HG03139 (cell line): ENCODE data around the gene MEX3A.
A peak's percentile ranks its signal among the peaks of the same experiment; 100 is the strongest.

Experiments
- ATAC-seq: cut with Tn5 transposase; IDR thresholded peaks from one replicate; pipeline ENCODE4 v1.9.1; 2021; ENCODE audit not compliant: unreplicated experiment

MEX3A gene

GRCh38 chr1:156103521-156103947 lies 21.3 kb upstream of the MEX3A start:
- ATAC-seq = no peak

- ATAC-seq = no peak
Observed at GRCh38 chr1:156102633-156103511, 20.6 kb upstream of the MEX3A start.

- ATAC-seq = no peak
Observed at GRCh38 chr1:156101880-156102279, 19.6 kb upstream of the MEX3A start.

GRCh38 chr1:156100205-156100995 lies 18.1 kb upstream of the MEX3A start:
- ATAC-seq = no peak

DNA sequence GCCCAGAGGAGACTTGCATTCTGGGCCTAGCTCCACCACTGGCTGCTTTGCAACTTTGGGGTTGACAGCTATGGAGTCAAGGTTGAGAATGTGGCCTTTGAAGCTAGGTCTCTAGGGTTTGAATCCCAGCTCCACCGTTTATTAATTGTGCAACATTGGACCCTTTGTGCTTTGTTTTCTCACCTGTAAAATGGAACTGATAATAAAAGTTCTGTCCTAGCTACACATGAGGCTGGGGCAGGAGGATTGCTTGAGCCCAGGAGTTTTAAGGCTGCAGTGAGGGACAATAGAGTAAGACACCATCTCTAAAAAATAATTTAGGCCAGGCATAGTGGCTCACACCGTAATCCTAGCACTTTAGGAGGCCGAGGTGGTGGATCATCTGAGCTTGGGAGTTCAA lies 17.0 kb upstream of the MEX3A start:
- no peak for ATAC-seq

DNA sequence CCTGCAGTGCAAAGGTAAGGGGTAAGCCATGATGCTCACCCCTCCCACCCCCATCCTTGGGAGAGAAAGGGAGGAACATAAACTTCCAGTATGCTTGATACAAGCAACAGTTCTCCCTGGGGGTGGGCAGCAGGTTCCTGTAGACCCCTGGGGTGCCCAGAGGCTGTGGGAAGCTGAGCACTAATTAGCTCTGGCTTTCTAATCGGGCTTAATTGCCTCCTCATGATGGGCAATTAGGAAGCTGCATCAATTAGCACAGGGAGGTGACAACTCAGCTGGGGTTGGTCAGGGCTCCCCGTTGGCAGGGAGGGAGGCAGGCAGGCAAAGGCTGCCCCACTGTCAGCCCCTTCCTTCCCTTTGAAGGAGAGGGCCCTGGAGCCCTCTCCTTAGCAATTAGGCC lies 16.5 kb upstream of the MEX3A start:
- no peak for ATAC-seq

- ATAC-seq = no peak
Observed at GRCh38 chr1:156097499-156098178, 15.4 kb upstream of the MEX3A start.

- no peak for ATAC-seq
Observed at GRCh38 chr1:156096640-156097391, 14.6 kb upstream of the MEX3A start.

DNA sequence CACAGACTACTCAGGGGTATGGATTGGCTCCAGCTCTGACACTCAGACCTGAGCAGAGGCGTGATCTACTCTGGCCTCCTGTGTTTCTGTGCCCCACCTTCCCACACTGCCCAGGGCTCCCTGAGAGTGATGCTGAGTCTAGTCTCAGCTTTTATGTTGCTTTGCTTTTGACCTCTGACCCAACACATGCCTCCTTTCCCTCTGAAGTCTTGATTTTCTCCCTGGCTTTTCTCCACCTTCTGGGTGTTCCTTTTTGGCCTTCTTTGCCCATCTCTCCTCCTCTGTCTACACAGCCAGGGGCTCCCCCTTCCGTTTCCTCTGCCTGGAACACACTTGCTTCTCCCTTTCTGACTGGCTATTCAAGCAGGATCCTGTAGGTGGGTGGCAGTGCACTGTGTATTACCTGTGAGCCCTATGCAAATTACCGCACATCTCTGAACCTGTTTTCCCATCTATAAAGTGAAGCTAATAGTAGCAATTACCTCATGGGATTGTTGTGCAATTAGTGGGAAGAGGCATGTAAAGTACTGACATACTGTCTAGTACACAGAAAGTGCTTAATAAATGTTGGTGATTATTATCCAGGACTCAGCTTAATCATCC lies 13.7 kb upstream of the MEX3A start:
- no peak for ATAC-seq

- no peak for ATAC-seq
Observed at GRCh38 chr1:156091610-156092009, 9.3 kb upstream of the MEX3A start.

- ATAC-seq = peak; percentile 56
Observed at GRCh38 chr1:156090840-156091188, 8.5 kb upstream of the MEX3A start.

DNA sequence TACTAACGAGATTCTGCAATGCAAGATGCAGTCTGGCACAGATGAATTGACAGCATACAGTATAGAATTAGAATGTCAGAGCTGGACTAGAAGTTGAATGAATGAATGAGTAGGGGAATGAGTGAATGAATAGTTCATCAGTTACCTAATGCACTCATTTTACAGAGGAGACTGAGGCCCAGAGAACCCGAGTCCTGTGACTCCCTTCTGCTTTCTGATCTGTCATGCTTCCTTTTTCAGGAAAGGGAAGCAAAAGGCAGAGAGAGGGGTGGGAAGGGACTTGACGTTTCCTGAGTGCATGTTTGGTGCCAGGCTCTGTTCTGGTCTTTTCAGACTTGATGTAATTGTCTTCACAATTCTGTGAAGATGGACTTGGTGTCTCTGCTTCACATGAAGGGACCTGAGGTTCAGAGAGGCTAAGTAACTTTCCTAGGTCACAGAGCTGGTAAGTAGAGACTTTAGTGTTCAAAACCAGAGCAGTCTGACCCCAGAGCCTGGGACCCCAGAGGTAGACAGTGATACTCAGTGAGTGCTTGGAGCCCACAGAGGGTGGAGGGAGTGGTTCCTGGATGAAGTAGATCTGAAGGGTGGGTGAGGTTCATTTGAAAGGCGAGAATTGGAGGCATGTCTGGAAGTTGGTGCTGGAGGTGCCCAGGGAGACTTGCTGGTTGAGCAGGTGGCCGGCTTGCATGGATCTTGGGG lies 8.0 kb upstream of the MEX3A start:
- ATAC-seq = no peak

- no peak for ATAC-seq
Observed at GRCh38 chr1:156089704-156090103, 7.4 kb upstream of the MEX3A start.

DNA sequence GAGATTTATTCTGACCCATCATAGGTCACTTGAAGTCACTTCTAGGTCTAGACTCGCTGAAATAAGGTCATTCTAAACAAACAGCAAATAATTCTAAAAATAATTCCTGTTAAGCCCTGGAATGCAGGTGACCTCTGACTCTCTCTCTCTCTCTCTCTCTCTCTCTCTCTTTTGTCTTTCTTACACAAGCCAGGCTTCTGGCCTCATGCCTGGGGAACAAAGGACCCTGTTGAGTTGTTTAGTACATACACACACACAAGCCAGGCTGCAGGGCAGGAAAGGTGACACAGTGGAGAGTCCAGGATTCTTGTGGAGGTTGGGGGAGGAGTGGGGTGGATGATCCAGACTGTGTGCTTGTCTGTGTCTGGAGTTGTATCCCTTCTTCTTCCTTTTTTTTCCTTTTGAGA lies 4.0 kb upstream of the MEX3A start:
- no peak for ATAC-seq

DNA sequence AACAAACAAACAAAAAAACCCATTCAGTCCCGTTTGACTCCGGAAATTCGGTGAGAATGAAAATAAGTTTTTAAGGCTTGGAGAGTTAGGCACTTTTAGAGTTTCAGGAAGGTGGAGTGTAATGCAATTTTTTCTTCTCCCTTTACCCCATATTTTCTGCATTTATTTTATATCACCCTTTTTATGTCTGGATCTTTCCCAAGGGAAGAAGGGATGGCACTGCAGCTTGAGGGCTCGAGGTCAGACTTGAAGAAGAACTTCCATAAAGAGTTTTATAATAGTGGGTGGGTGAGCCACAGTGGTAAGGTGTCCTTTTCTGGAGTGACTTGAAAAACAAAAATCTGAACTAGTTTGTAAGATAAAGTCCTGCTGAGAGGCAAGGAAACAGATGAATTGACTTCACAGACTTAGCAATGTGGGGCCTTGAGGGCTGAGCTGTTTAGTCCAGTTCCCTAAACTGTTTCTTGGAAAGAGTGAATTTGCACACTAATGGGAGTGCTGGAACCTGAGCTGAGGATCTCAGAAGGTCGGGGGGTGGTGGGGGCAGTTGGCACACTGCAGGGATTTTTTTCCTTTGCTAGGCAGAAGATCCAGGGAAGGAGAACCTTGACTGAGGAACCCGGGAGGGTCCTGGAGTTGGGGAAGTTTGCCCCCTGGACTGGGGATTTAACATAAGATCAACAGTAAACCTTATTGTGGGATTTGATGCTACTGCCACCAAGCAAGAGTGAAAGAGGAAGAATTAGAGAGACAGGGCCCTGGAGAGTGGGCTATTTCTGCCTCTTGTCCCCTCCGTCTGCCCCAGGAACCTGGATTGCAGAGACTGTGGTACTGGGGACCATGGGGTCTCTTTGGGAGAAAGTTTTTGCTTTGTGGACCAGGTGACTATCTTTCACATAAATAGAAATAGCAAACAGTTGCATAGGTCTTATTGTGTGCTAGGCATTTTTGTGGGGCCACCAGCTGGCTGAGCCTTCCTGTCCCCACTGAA lies 1.8 kb upstream of the MEX3A start:
- ATAC-seq = no peak

DNA sequence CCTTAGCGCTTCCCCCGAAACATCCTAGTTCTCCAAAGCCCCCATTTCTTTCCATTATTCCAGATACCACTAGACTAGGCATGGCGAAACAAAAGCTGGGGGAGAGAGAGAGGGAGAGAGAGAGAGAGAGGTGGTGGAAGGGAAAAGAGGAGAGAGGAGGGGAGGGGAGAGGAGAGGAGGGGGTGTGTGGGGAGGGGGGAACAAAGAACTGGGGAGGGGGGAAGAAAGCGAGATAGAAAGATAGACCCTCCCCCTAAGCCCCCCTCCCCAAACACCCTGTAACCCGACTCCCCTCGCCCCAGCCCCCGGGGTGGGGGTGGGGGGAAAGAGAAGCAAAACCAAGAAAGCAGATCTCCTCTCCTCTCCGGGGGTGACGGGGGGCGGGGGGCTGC lies 352 bp downstream of the MEX3A start:
- ATAC-seq = no peak

- ATAC-seq = no peak
Observed at GRCh38 chr1:156081180-156081916, 917 bp downstream of the MEX3A start.

DNA sequence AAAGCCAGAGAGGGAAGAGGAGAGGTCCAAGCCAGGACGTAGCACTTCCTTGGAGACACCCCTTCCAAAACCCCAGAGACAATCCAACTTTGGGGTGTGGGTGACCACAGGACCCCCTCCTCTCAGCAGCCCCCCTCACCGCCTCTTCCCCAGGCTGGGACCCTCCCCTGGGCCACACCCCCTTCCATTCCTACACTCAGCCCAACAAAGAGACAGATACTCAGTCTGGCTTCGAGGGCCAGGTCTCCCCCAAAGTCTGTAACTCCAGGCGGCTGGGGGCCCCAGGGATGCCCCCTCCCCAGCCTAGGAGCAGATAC lies 1.4 kb downstream of the MEX3A start:
- ATAC-seq = no peak
